GM19025 (cell line): ENCODE results near the gene CEP72.
"Not testable (repeated sequence)": the region's sequence is repeated elsewhere in the genome, so short reads cannot be mapped to it uniquely, and the experiment has no call there.

Source experiments
- ATAC-seq: cut with Tn5 transposase; IDR thresholded peaks from one replicate; pipeline ENCODE4 v1.9.1; 2021; ENCODE audit warnings: mild to moderate bottlenecking, low read depth, moderate library complexity; ENCODE audit not compliant: unreplicated experiment

Gene CEP72

DNA sequence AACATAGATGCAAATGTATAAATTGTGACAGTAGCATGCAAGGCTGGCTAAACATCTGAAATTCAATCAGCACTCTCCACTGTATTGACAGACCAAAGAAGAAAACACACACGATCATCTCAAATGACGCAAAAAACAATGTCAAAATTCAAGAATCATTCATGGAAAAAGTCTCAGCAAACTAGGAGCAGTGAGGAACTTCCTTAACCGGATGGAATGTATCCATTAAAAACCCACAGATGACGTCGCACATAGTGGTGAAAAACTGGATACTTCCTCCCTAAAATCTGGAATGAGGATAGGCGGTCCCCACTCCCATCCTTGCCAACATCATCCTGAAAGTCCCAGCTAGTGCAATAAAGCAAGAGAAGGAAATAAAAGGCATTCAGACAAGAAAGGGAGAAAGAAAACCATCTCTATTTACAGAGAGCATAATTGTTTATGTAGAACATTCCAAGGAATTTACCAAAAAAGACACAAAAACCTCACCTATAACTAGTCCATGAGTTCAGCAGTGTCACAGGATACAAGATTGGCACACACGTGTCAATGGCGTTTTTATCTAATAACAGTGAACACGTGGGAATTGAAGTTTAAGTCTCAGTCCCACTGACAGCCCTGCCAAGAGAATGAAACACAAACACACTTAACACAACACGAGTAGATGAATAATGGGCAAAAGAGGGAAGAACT, 14.1 kb upstream of the CEP72 start:
- no peak for ATAC-seq

GRCh38 chr5:598564-598890, 13.6 kb upstream of the CEP72 start:
- no peak for ATAC-seq

DNA sequence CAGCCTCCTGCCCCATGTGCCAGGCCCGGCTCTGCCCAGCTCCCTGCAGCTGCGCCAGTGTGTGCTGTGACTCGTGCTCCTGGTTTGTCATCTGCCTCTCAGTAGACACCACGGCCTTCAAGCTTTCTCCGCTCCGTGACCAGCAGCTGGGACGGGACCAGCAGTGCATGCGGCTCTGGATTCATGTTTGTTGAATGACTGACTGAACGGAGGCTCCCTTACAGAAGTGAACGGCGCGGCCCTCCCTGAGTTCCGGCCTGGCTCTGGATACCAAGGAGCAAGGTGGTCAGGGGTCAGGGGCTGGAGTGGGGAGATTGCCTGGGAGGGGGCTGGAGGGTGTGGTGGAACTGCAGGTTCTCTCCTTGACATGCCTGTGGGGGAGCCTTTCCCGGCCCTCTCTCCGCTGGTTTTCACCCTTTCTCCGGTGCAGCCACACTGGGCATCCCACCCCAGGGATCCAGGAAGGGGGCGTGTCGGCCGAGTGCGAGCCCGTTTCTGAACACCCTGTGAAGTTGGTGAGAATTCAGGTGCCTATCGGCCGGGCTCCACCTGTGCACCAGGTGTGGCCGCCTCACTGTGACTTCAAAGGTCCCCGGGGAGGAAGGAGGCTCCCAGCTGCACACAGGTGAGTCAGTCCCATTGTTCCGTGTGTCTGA, 11.1 kb upstream of the CEP72 start:
- ATAC-seq, result no peak

GRCh38 chr5:601771-602465, 10.2 kb upstream of the CEP72 start:
- no peak for ATAC-seq

GRCh38 chr5:602466-603035, 9.6 kb upstream of the CEP72 start:
- no peak for ATAC-seq

DNA sequence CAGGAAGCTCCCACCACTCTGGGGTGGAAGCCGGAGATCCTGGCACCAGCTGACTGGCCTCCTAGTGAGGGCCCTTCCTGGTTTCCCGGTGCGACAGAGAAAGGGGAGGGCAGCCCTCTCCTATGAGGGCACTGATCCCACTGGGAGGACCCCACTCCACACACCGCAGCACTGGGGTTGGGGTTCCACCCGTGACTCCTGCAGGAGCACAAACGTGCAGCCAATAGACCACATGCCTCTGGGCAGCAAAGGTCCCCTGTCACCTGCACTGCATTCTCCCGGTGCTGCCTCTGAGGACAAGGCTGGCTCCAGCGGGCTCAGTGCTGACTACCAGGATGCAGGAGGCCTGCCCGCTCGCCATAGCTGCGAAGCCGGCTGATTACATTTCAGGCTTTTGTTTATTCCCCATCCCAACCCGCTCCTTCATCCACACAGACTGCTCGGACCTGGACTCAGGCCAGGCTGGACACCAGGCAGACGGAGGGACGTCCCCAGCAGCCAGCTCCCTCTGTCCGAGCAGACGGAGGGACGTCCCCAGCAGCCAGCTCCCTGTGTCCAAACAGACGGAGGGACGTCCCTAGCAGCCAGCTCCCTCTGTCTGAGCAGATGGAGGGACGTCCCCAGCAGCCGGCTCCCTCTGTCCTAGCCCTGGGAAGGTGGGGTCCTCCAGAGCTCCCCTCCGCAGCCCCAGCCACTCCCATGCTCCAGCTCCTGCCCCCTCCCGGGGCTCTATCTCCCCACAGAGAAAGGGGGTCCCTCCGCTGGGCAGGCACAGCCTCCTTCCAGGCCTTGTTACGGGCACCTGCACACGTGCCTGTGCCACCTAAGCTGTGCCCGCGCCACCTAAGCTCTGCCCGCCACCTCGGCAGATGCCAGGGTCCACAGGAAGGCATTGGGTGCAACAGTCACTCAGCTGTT, 8.8 kb upstream of the CEP72 start:
- no peak for ATAC-seq

GRCh38 chr5:604391-604831, 7.7 kb upstream of the CEP72 start:
- ATAC-seq, result no peak

DNA sequence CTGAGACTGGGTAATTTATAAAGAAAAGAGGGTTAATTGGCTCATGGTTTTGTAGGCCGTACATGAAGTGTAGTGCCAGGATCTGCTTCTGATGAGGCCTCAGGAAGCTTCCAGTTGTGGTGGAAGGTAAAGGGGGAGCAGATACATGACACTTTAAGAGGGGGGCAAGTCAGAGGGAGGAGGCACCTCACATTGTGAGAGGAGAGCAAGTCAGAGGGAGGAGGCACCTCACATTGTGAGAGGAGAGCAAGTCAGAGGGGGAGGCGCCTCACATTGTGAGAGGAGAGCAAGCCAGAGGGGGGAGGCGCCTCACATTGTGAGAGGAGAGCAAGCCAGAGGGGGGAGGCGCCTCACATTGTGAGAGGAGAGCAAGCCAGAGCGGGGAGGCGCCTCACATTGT, 7.0 kb upstream of the CEP72 start:
- ATAC-seq, result not testable (repeated sequence)

DNA sequence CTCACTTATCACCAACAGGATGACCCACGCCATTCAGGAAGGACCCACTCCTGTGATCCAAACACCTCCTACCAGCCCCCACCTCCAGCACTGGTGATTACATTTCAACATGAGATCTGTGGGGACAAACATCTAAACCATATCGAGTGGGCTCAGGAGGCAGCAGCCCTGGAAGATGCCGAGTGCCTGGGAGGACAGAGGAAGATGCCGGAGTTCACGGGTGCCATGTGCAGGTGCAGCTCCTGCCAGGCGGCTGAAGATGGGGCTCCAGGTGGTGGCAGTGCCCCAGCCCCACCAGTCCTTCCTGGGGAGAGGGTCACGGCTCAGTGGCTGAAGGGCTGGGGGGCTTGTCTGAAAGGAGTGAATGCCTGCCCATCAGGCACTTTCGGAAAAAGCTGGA, 6.1 kb upstream of the CEP72 start:
- no peak for ATAC-seq

GRCh38 chr5:606526-607399, 5.4 kb upstream of the CEP72 start:
- no peak for ATAC-seq

DNA sequence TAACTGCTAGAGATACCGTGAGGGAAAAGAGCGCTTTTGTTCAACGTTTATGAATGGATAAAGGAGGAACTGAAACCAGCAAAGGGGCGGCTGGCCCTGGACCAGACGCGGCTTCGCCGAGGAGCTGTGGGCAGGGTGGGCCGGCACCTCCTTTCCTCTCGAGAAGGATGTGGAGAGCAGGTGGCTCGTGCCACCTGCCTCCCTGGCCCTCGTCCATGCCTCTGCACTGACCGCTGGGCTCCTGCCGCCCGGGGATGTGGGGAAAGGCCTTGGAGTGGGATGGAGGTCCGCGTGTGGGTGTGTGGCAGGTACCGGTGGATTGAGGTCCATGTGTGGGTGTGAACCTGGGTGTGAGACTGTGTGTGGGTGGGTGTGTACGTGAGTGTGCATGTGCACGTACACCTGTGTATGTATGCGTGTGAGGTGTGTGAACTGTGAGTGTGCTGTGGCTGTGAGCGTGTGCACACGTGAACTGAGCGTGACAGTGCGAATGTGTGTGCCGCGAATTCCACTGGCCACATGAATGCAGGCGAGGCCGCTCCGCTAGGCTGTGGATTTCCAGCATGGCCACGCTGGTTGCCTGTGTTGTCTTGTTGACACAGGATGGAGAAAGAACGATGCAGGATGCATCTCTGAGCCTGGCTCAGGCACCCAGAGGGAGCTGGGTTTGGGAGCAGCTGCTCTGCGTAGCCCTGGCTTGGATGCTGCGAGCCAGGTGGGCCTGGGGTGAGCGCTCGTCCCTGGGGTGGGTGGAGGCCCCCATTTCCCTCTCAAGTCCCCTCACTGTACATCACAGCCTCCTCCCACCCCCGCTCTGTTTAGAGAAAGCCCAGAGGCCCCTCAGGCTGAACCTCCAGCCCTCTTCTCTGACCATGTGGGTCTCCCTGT, 4.4 kb upstream of the CEP72 start:
- peak; percentile 39 for ATAC-seq

DNA sequence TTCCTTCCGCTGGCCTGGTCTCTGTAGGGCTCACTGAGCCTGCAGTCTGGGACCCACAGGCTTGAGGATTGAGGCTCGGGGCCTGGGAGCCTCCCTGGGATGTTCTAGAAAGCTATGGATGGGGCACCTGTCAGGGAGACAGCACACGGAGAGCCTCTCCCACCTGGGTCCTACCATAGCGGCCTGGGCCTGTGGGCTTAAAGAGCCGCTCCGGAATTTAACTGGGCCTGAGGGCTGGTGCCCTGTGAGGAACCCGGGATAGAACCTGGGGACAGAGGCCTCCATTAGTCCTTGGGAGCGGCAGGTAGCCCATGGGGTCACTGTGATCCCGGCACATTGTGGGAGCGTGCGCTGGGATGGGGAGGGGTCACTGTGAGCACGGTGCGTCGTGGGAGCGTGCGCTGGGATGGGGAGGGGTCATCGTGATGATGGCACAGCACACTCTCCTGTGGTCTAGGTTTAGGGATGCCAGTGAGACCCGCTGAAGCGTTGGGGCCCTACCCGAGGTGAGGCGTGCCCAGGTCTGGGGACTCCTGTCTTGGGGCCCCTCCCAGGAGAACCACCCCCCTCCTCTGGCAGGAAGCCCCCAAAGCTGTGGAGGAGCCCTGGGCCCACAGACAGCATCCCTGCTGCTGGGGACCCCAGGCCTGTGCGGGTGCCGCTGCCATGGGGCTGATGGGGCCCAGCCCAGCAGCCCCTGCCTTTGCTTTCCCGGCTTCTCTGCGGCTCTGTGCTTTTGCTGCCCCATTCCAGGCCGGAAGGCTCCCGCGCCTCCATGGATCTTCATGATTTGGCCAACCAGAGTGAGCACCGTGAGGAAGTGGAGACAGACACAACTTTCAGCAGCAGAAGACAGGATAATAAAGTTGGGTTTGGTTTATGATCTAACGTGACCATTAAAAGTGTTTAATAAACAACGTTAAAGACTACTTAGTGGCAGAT, 3.4 kb upstream of the CEP72 start:
- ATAC-seq, result no peak

- ATAC-seq, result no peak
These were observed 2.6 kb upstream of the CEP72 start for GRCh38 chr5:609506-609905.

DNA sequence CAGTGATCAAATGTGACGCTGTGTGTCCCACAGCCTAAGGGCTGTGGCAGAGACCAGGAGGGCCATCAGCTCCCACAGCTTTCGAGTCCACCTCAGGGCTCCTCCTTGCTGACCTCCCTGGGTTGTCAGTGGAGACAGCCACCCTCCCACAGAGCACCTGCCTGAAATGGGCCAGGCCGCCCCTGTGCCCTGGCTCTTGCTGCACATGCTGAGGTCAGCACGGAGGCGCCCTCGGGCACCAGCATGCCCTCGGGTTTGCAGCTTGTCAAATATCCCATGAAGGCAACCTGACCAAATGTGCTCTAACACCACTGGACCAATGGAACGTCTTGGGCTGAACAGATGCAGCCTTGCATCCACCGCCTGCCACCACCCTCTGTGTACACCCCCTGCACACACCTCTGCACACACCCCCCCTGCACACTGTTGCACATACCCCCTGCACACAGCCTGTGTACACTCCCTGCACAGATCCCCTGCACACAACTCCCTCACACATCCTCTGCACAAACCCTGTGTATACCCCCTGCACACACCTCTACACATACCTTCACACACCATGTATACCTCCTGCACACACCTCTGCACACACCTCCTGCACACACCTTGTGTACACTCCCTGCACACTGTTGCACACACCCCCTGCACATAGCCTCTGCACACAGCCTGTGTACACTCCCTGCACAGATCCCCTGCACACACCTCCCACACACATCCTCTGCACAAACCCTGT, 2.0 kb upstream of the CEP72 start:
- ATAC-seq, result no peak

DNA sequence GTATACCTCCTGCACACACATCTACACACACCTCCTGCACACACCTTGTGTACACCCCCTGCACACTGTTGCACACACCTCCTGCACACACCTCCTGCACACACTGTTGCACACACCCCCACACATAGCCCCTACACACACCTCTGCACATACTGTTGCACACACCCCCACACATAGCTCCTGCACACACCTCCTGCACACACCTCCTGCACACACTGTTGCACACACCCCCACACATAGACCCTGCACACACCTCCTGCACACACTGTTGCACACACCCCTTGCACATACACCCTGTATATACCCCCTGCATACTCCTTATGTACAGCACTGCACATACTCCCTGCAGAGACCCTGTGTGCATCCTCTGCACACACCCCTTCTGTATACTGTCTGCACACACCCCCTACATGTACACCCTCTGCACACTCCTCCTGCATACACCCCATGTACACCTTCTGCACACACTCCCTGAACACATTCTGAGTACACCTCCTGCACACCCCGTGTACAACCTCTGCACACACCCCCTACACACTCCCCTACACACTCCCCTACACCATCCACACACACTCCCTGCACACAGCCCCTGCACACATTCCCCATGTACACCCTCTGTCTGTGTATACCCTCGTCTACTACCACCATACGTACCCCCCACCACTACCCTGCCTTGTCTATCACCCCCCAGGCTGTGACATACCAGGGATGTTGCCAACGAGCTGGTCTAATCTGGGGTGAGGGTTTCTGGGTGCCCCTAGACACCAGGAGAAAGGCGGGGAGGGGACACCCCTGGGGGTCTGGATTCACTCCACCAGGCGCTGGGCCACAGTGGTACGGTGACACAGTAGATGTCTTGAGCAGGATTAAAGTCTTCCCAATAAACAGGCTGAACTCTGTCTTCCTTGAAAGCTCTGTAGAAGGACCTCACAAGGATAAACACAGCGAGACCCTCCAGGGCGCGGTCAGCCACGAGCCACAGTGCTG, 1.1 kb upstream of the CEP72 start:
- ATAC-seq, result no peak
